Common myeloid progenitor, CD34-positive (primary cell): Measurements from ENCODE around the gene ZBTB46. TPM values are rescaled to one million over a fixed set of nuclear protein-coding genes. Genes with fewer than 3 reads are reported as not detected.
"Not testable (repeated sequence)": the region's sequence is repeated elsewhere in the genome, so short reads cannot be mapped to it uniquely, and the experiment has no call there.

Experiments
- CTCF ChIA-PET: fragments of 350-600 bp; sonication (Branson Sonifier 250); formaldehyde crosslinking; loops from one replicate; lab custom pipeline; 2021; ENCODE audit warnings: antibody characterized with exemption; lab: Charles Lee
- POLR2A ChIA-PET: fragments of 350-600 bp; sonication (Branson Sonifier 250); formaldehyde crosslinking; loops from one replicate; lab custom pipeline; 2021; ENCODE audit warnings: antibody characterized with exemption; lab: Charles Lee
- DNase-seq, 3 donors: peaks; one replicate each; pipeline versions ENCODE4 v3.0.0 to v3.0.0-alpha.2; 2013
- H3K27ac ChIP-seq, 2 experiments: 1 replicate in 1 of 2; 2 replicates in 1 of 2; pipeline ENCODE4 v1.7.0; 2013; ENCODE audit warnings: inconsistent platforms in 2 of 2, low read length in 2 of 2, mild to moderate bottlenecking in 2 of 2, low read depth in 1 of 2, moderate library complexity in 1 of 2; ENCODE audit not compliant: severe bottlenecking in 2 of 2, insufficient read depth in 1 of 2, poor library complexity in 1 of 2
- H3K27me3 ChIP-seq, 5 experiments: replicated peaks in 2 of 5; 1 replicate in 3 of 5; 2 replicates in 2 of 5; pipeline versions ENCODE4 v1.6.1 to v1.7.0; 2013; ENCODE audit warnings: low read length in 4 of 5, mild to moderate bottlenecking in 2 of 5, moderate library complexity in 2 of 5, inconsistent platforms in 1 of 5; ENCODE audit not compliant: insufficient read depth in 5 of 5, control insufficient read depth in 4 of 5
- H3K36me3 ChIP-seq, 4 experiments: 1 replicate in 2 of 4; 2 replicates in 2 of 4; pipeline versions ENCODE4 v1.6.1 to v1.7.0; 2013; ENCODE audit warnings: low read length in 3 of 4, control low read depth in 1 of 4, mild to moderate bottlenecking in 1 of 4; ENCODE audit not compliant: control insufficient read depth in 4 of 4, insufficient read depth in 4 of 4
- H3K4me1 ChIP-seq, 4 experiments: 1 replicate in 3 of 4; 2 replicates in 1 of 4; pipeline versions ENCODE4 v1.6.1 to v1.7.1; 2013; ENCODE audit warnings: low read length in 3 of 4, mild to moderate bottlenecking in 3 of 4, control low read depth in 1 of 4, inconsistent platforms in 1 of 4, moderate library complexity in 1 of 4; ENCODE audit not compliant: control insufficient read depth in 4 of 4, insufficient read depth in 4 of 4; ENCODE audit errors: control extremely low read depth in 1 of 4
- H3K4me3 ChIP-seq, 7 experiments: 1 replicate in 4 of 7; 2 replicates in 3 of 7; pipeline versions ENCODE4 v1.5.1 to v1.7.0; 2013; ENCODE audit warnings: mild to moderate bottlenecking in 7 of 7, low read length in 6 of 7, moderate library complexity in 6 of 7, inconsistent platforms in 2 of 7, low read depth in 2 of 7, control low read depth in 1 of 7; ENCODE audit not compliant: insufficient read depth in 4 of 7, control insufficient read depth in 1 of 7; ENCODE audit errors: extremely low read depth in 1 of 7
- H3K9me3 ChIP-seq, 5 experiments: 1 replicate in 4 of 5; 2 replicates in 1 of 5; pipeline versions ENCODE4 v1.6.1 to v1.7.1; 2013; ENCODE audit warnings: low read length in 4 of 5, mild to moderate bottlenecking in 2 of 5, inconsistent platforms in 1 of 5, low read depth in 1 of 5, moderate library complexity in 1 of 5; ENCODE audit not compliant: control insufficient read depth in 4 of 5, insufficient read depth in 2 of 5; ENCODE audit errors: control extremely low read depth in 1 of 5
- WGBS: methylation state at CpG from one replicate; pipeline ENCODE4 v1.1.5; 2013; ENCODE audit not compliant: insufficient coverage; 5-methylcytosine and 5-hydroxymethylcytosine counted together
- polyA plus RNA-seq: library from polyadenylated mRNA; unstranded; fragments of 120-200 nt; gene quantifications from one replicate; pipeline ENCODE4 v1.2.1, GENCODE V29; 2013

Gene ZBTB46, protein sequence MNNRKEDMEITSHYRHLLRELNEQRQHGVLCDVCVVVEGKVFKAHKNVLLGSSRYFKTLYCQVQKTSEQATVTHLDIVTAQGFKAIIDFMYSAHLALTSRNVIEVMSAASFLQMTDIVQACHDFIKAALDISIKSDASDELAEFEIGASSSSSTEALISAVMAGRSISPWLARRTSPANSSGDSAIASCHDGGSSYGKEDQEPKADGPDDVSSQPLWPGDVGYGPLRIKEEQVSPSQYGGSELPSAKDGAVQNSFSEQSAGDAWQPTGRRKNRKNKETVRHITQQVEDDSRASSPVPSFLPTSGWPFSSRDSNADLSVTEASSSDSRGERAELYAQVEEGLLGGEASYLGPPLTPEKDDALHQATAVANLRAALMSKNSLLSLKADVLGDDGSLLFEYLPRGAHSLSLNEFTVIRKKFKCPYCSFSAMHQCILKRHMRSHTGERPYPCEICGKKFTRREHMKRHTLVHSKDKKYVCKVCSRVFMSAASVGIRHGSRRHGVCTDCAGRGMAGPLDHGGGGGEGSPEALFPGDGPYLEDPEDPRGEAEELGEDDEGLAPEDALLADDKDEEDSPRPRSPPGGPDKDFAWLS
- polyA plus RNA-seq: 5.3 TPM

DNA sequence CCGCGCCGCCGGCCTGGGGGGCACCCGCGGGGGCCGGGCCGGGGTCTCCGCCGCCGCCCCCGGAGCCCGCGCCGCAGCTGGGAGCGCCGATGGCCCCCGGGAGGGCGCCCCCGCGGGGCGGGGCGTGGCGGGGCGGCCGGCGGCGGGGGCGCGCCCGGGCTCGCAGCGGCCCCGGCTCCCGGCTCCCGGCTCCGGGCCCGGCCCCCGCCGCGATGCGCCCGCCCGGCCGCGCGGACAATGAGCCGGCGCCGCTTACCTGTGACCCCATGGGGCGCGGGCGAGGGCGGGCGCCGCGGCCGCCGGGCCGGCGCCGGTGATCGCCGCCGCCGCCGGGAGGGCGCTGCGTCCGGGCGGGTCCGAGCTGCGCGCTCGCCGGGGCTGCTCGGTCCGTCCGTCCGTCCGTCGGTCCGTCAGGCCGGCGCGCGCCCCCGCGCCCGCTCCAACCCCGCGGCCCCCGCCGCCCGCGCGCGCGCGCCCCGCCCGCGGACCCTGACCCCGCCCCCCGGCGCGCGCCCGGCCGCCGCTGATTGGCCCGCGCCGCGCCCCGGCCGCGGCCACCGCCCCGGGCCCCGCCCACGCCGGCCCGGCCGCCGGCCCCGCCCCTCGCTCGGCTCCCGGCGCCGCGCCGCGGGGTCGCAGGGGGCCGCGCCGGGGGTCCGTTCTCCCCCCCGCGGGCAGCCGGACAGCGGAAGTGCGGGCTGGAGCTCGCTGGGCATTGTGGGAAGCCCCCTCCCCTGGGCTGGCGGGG is at the start of gene ZBTB46:
Gene ZBTB46, minus strand, starts transcription at position 424 of the 748 bp plus-strand sequence. CDS start 40,507 bp downstream, outside the sequence.
- POLR2A ChIA-PET: interaction anchor here (0.8 to 1.1 kb wide), 2 partner anchors 28 to 34 kb away, joined by 4 to 5 read pairs; partner anchors contain the start of gene TPD52L2
- Histone ChIP-seq H3K27me3 (peaks cover 0 to 7% (median 2%) of the 10 kb centered on the region in 5 experiments), H3K36me3 (no peaks in the 10 kb centered on the region), H3K4me3 (peak within 1 kb of the TSS; percentile 57 to 86 (median 71)), H3K4me1 (peaks cover 5 to 27% (median 23%) of the 10 kb centered on the region in 4 experiments), H3K9me3 (no peaks in the 10 kb centered on the region), H3K27ac (no peak within 1 kb of the TSS)
- CTCF ChIA-PET: no interaction called here
- under 1% methylated on average over 89 of the region's 147 CpGs for WGBS
- peak in 1 of 3 donors; percentile 54 for DNase-seq

DNA sequence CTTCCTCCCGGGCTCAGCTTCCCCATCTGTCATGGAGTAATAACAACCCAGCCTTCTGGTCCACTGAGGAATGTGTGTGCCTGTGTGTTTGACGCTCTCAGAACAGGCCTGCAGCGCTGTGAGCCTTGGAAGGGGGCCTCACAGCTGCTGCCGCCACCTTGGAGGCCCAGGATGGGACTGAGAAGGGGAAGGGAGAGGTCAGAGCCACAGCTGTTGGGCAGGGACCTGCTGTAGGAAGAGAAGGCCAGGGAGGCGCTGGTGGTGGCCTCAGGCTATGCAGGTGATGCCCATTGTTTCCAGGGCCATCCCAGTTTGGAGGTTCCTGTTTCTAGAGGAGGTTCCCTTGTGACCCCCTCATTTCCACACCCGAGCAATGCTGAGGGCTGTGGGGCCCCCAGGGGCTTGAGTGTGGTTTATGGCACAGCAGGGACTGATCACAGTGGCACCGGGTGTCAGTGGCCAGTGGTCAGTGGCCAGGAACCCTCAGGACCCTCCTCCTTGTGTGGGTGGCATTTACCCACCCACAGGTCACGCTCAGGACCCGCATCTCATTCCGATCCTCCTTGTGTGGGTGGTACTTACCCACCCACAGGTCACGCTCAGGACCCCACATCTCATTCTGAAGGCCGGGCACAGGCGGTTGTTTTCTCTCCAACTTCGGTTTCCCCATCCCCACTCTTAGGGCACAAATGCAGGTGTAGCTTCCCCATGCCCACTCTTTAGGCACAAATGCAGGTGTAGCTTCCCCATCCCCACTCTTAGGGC is 48.0 kb upstream of the ZBTB46 start:
- Histone ChIP-seq H3K4me3 (no peak overlapping the region), H3K27me3 (no peaks in the 10 kb centered on the region), H3K9me3 (no peaks in the 10 kb centered on the region), H3K36me3 (peaks cover 25 to 71% (median 53%) of the 10 kb centered on the region in 4 experiments), H3K27ac (no peak overlapping the region), H3K4me1 (peaks cover 0 to 3% (median 0%) of the 10 kb centered on the region in 4 experiments)
- DNase-seq: no peak
- POLR2A ChIA-PET: interaction anchor here (1.4 kb wide), 1 partner anchor 14 kb away, joined by 3 read pairs; the partner anchor contains the start of gene TPD52L2
- CTCF ChIA-PET: interaction anchor here (0.6 kb wide), 1 partner anchor 154 kb away, joined by 3 read pairs; no protein-coding TSS in a partner anchor
- WGBS: 98% methylated on average over 12 of the region's 14 CpGs

DNA sequence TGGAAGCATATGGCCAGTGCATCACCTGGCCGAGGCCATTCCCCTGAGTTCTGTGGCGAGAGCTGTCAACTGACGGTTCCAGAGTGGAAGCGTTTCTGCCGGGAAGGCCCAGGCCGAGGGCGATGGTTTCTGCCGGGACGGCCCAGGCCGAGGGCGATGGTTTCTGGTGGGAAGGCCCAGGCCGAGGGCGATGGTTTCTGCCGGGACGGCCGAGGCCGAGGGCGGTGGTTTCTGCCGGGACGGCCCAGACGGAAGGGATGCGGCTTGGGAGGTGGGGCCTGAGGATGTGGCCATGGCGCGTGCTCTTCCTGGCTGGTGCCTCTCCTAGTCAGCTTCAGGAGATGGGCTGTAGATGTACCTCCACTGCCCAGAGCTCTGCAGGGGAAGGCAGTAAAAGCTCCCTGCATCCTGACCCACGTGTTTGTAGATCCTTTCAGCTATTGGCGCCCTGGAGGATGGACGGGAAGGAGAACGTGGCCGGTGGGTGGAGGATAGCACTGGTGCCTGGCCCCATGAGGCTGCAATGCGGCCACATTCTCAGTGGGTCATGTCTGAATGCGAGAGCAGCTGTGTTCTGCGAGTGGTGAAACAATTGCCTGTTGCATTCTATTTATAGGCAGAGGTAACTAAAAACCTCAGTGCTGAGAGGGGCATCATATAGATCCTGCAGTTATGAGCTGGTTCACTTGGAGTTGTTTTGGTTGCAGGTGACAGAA is 46.8 kb upstream of the ZBTB46 start:
- Histone ChIP-seq H3K27ac (no peak overlapping the region), H3K36me3 (peaks cover 23 to 68% (median 48%) of the 10 kb centered on the region in 4 experiments), H3K4me3 (no peak overlapping the region), H3K27me3 (no peaks in the 10 kb centered on the region), H3K9me3 (no peaks in the 10 kb centered on the region), H3K4me1 (peaks cover 0 to 8% (median 6%) of the 10 kb centered on the region in 4 experiments)
- CTCF ChIA-PET: interaction anchor here (3.1 kb wide), 1 partner anchor 12 kb away, joined by 13 read pairs; the partner anchor contains the start of gene TPD52L2
- no peak for DNase-seq
- POLR2A ChIA-PET: interaction anchor here (1.4 kb wide), 1 partner anchor 13 kb away, joined by 3 read pairs; the partner anchor contains the start of gene TPD52L2
- WGBS: 89% methylated on average over 26 of the region's 32 CpGs

DNA sequence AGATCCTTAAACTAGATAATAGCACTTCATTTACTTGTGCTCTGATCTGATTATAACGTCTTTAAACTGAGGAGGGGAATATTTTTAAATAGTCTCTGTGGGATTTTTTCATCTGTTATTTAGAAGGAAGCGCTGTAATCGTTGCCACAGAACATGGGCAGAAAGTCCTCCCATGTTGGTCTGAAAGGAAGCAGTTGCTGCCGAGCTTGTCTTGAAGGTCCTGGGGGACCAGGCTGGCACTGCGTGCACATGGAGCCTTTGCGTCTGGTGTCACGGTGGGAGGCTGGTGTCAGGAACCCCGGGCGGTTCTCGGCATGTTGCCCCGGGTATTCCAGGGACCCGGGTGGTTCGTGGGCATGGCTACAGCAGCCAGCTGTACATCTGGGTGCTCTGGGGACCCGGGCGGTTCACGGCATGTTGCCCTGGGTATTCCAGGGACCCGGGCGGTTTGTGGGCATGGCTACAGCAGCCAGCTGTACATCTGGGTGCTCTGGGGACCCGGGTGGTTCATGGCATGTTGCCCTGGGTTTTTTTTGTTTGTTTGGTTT is 45.5 kb upstream of the ZBTB46 start:
- peaks cover 0 to 9% (median 6%) of the 10 kb centered on the region in 4 experiments for H3K4me1 ChIP-seq
- POLR2A ChIA-PET: no interaction called here
- H3K27me3 ChIP-seq: no peaks in the 10 kb centered on the region
- no peak overlapping the region for H3K4me3 ChIP-seq
- H3K36me3 ChIP-seq: peaks cover 19 to 60% (median 41%) of the 10 kb centered on the region in 4 experiments
- H3K9me3 ChIP-seq: no peaks in the 10 kb centered on the region
- 99% methylated on average over 12 of the region's 19 CpGs for WGBS
- no peak for DNase-seq
- CTCF ChIA-PET: interaction anchor here (0.5 to 3.1 kb wide), 2 partner anchors 11 to 245 kb away, joined by 3 to 13 read pairs; partner anchors contain the start of gene TPD52L2
- H3K27ac ChIP-seq: no peak overlapping the region

DNA sequence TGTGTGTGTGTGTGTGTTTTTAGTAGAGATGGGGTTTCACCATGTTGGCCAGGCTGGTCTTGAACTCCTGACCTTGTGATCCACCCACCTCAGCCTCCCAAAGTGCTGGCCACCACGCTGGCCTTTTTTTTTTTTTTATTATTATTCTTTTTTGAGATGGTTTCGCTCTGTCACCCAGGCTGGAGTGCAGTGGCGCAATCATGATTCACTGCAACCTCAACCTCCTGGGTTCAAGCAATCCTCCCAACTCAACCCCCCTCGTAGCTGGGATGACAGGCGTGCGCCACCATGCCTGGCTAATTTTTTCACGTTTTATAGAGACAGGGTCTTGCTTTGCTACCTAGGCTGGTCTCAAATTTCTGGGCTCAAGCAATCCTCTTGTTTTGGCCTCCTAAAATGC is 43.2 kb upstream of the ZBTB46 start:
- H3K27me3 ChIP-seq, H3K9me3 ChIP-seq, H3K4me1 ChIP-seq, H3K27ac ChIP-seq, H3K4me3 ChIP-seq, DNase-seq: not testable (repeated sequence)
- WGBS: 100% methylated on average over 4 of the region's 7 CpGs
- peaks cover 23 to 74% (median 48%) of the 10 kb centered on the region in 4 experiments for H3K36me3 ChIP-seq
- CTCF ChIA-PET: interaction anchor here (0.9 kb wide), 2 partner anchors 9 to 99 kb away, joined by 3 read pairs; partner anchors contain the start of gene TPD52L2
- POLR2A ChIA-PET: interaction anchor here (0.7 kb wide), 1 partner anchor 9 kb away, joined by 5 read pairs; the partner anchor contains the start of gene TPD52L2
